ENCODE measurements around the gene ARID1B.

Gene ARID1B

GRCh38 chr6:156776840-156777576, at the start of gene ARID1B:
Gene ARID1B, plus strand, starts transcription at chr6:156777378. Its CDS starts 303 bp downstream, at chr6:156777681.
- peak; percentile 90 for DNase-seq (ENCODE audit: low spot score)

GRCh38 chr6:156727715-156728385, 49.3 kb upstream of the ARID1B start:
- DNase-seq (ENCODE audit: low spot score) = no peak

- DNase-seq (ENCODE audit: low spot score) = no peak
Measured at GRCh38 chr6:156729248-156729647, 47.9 kb upstream of the ARID1B start.

DNA sequence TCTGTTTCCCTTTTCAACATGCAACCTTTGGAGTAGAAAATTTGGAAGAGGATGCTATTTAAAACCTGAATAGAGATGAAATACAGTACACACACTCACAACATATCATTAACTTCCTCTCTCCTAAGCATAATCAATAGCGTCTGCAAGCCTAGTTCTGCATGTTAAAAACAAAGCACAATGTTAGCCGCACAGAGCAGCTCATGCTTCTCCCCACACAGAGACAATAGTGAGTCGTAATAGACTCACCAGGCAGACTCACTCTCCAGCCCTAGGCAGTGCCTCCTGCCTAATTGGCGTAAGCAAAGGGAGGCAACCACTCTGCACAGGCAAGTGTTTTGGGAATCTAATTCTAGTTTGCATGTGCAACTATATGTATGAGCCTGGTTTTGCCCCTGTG, 45.8 kb upstream of the ARID1B start:
- DNase-seq (ENCODE audit: low spot score) = peak; percentile 48

- DNase-seq (ENCODE audit: low spot score) = no peak
Measured at GRCh38 chr6:156735751-156736150, 41.4 kb upstream of the ARID1B start.

GRCh38 chr6:156740604-156741003, 36.6 kb upstream of the ARID1B start:
- DNase-seq (ENCODE audit: low spot score) = no peak

DNA sequence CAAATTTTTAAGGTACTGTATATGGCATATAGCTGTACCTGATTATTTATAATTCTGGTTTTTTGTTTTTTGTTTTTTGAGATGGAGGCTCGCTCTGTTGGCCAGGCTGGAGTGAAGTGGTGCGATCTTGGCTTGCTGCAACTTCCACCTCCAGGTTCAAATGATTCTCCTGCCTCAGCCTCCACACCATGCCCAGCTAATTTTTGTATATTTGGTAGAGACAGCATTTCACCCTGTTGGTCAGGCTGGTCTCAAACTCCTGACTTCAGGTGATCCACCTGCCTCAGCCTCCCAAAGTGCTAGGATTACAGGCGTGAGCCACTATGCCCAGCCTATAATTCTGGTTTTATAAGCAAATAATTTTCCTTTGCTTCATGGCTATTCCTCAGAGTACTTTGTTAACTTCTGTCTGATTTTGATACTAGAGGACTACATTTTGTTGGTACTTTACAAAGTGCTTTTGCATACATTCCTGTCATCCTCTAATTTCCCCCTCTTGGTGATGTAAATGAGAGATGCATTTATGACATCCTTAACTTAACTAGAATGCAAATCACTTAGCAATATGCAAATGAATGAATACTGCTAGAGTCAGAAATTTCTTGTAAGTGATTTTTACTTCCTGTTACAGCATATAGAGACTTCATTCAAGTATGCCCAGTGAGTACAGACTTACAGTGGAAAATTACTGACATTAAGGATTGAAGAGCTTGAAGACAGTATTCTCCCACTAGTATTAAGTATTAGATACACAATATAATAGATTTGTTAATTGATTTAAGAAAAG, 35.7 kb upstream of the ARID1B start:
- DNase-seq (ENCODE audit: low spot score) = no peak

- DNase-seq (ENCODE audit: low spot score) = no peak
Measured at GRCh38 chr6:156747715-156748114, 29.5 kb upstream of the ARID1B start.

DNA sequence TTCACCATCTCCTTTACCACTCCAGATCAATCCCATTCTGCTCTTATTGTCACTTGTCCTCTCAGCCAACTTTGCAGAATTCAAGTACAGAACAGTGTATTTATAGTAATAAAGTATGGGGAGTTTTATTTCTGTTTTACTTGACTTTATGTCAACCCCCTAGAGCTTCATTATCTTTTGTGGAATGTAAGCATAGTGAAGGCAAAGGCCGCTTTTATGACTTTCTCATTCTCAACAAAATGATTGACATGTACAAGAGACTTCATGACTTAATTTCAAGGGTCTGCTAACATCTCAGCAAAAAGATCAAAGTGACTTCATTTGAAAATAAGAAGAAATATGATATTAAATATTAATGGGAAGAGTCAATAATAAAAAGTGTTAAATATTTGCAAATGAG, 28.7 kb upstream of the ARID1B start:
- DNase-seq (ENCODE audit: low spot score) = no peak

GRCh38 chr6:156752666-156753301, 24.4 kb upstream of the ARID1B start:
- no peak for DNase-seq (ENCODE audit: low spot score)

DNA sequence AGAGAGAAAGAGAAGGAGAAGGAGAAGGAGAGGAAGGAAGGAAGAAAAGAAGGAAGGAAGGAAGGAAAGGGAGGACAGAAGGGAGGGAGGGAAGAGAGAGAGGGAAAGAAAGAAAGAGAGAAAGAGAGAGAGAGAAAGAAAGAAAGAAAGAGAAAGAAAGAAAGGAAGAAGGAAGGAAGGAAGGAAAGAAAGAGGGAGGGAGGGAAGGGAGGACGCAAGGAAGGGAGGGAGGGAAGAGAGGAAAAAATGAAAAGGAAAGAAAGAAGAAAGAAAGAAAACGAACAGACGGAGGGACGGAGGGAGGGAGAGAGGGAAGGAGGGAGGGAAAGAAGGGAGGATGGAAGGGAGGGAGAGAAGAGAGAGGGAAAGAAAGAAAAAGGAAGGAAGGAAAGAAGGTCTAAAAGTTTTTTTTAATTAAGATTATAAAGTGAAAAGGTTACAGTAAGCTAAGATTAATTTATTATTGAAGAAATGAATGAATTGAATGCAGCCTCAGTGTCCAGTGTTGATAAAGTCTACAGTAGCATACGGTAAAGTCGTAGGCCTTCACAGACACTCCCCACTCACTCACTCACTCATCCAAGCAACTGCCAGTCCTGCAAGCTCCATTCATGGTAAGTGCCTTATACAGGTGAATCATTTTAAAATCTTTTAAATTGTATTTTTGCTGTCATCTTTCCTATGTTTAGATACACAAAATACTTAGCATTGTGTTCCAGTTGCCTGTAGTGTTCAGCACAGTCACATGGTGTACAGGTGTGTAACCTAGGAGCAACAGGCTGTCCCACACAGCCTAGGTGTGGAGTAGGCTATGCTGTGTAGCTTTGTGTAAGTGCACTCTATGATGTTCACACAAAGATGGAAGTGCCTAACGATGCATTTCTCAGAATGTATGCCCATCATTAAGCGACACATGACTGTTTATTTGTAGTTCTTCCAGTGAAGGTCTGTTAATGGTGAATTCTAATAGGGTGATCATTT, 20.3 kb upstream of the ARID1B start:
- DNase-seq (ENCODE audit: low spot score) = no peak

DNA sequence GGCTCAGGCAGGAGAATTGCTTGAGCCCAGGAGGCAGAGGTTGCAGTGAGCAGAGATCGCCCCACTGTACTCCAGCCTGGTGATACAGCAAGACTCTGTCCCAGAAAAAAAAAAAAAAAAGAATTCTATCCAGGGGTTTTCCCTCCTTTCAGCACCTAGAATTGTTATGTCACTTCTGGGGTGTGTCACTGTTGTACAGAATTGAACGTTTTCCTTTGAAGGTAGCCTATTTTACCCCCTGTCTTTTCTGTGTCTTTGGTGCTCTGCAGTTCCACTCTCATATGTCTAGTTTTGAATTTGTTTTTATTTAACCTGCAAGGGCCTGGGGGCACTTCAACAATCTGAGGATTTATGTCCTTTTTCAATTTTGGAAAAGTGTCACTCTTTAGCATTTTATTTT, 19.3 kb upstream of the ARID1B start:
- DNase-seq (ENCODE audit: low spot score) = no peak

DNA sequence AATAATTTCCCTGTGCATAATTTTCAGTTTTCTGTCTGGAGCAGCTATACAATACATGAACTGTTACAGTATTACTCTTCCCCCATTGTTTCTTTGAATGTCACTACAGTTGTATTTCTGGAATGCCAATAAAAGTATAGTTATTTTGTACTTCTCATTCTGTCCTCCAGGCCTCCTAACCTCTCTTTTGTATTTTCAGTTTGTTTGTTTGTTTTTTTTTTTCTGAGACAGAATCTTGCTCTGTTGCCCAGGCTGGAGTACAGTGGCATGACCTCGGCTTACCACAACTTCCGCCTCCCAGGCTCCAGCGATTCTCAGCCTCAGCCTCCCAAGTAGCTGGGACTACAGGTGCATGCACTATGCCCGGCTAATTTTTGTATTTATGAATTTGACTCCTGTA, 16.8 kb upstream of the ARID1B start:
- no peak for DNase-seq (ENCODE audit: low spot score)

DNA sequence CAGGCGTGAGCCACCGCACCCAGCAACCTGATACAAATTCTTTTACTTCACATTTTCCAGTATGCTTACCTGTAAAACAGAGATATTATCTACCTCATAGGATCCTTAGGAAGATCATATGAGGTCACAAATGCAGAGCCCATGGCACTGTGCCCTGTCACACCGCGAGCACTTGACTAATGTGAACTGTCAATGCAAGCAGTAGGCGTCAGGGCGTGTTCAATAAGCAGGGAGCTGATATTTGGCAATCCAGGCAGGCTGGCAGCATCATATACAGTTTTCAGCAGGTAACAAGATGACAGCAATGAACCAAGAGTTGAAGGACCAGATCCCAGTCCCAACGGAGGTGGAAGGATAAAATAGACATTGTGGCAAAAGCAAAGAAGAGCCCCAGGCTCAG, 14.6 kb upstream of the ARID1B start:
- no peak for DNase-seq (ENCODE audit: low spot score)

DNA sequence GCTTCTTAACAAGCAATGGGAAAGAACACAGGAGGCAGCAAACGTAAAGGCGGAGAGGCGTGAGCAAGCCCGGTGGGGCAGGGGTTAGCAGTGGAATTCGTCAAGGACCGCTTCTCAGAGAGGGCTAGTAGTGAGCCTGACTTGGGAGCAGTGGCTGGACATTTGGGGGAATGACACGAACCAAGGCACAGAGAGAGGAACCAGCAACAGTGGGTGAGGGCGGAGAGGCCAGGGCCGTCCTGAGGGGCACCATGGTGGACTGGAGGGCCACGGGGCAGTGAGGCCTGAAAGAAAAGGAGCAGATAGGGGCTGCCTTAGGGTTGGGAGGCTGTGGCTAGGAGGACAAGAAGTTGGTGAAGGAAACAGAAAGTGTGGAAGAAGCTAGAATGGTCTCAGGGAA, 12.1 kb upstream of the ARID1B start:
- DNase-seq (ENCODE audit: low spot score) = no peak

DNA sequence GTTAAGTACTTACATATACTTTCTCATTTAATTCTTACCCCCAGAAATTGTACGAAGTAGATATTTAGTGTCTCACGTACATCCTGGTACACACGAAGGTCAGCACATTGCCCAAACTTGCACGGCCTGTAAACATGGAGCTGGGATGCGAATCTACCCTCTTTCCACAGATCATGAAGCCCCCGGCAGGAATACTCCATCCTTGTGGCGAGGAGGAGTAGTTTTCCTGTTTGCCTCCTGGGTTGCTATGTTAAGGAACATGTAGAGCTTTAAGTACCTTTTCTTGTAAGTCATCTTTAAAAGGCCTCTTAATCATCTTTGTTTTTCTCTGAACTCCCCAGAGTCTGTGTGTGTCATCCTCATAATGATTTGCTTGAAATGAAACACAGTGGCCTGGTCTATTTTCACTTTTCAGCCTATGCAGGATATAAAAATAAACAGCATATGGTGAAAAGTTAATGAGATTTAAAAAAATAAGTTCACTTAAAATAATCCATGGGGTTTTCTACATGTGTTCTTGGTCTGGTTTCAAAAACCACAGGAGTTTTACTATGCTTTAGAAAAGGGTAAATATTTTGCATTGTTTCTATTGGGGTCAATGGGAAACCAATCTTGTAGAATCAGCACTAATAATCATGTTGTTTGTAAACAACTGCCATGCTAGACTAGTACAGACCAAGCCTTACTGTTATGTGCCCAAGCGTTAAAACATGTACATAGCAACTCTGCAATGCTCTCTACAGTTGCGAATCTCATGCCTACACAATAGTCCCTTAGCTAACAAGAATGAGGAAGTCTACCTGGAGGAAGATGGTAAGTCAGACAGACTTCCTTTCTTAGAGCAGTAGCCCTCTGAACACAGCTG, 9.3 kb upstream of the ARID1B start:
- no peak for DNase-seq (ENCODE audit: low spot score)

DNA sequence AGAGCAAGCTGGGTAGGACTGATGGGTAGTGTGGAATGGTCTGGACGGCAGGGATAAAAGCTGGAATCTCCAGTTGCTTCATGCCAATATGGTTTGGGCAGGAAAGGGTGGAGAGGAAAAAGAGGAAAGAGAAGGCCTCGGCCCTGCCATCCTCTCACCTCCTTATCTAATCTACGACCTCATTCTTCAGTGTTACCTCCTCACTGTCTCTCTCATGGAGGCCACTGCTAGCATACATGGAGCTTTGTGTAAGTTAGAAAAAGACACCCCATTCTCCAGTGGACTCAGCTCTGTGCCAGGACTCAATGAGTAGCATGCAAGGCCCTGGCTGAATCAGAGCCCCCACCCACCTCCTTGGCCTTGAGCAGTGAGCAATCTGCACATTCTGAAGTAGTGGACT, 6.1 kb upstream of the ARID1B start:
- DNase-seq (ENCODE audit: low spot score) = no peak

GRCh38 chr6:156771761-156772160, 5.4 kb upstream of the ARID1B start:
- no peak for DNase-seq (ENCODE audit: low spot score)

DNA sequence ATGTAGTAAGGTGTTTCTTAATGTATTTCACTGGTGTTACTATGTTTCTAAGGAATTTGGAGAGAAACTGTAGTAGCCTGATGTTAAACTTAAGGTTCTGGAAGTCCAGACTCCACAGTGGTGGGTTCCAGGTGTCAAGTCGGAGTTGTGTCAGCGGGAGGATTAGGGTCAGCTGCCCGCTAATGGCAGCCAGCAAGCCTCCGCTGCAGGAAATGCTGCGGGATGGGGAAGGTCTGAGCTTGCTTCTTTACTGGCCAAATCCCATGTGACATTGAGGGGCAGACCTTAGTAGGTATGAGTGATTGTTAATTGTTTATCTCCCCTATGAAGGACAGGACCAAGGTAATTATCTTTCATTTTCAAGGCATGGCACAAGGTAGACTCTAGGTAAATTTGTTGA, 3.7 kb upstream of the ARID1B start:
- no peak for DNase-seq (ENCODE audit: low spot score)
